SK-N-MC (cell line): ENCODE data around the gene RAB9B.

Experiments used
- EZH2 ChIP-seq: fragments of 200-600 bp; sonication (generic); IDR thresholded peaks from one replicate; pipeline ENCODE4 v1.6.1; 2017; ENCODE audit warnings: antibody characterized with exemption
- FOXP2 ChIP-seq: optimal IDR thresholded peaks from 2 replicates; pipeline ENCODE3; 2011; ENCODE audit warnings: mild to moderate bottlenecking, moderate library complexity; ENCODE audit not compliant: insufficient read depth; ENCODE audit errors: extremely low read length, control extremely low read depth
- POLR2AphosphoS5 ChIP-seq: IDR thresholded peaks from 2 replicates; pipeline ENCODE4 v1.6.1; 2012; ENCODE audit warnings: mild to moderate bottlenecking, low read depth, low read length, borderline replicate concordance

- TF ChIP-seq EZH2 (no peak), POLR2AphosphoS5 (no peak), FOXP2 (no peak)
Measured at GRCh38 chrX:103864149-103864548, 32.1 kb upstream of the RAB9B start.
